Neural progenitor cell (in vitro differentiated cells): ENCODE measurements around the gene CAMK1D. TPM values are rescaled to one million over a fixed set of nuclear protein-coding genes. Genes with fewer than 3 reads are reported as not detected.

Experiments
- DNase-seq: peaks from one replicate; pipeline ENCODE4 v3.0.0-alpha.2; 2016; ENCODE audit warnings: low spot score
- H2AFZ ChIP-seq: fragments of 200-600 bp; sonication (generic); replicated peaks from 2 replicates; pipeline ENCODE4 v1.6.1; 2016; ENCODE audit warnings: antibody characterized with exemption
- H3F3A ChIP-seq: fragments of 200-600 bp; sonication (generic); 2 replicates; pipeline ENCODE4 v1.6.1; 2016; ENCODE audit warnings: antibody characterized with exemption, low read depth
- H3K27ac ChIP-seq: fragments of 200-600 bp; sonication (generic); 2 replicates; pipeline ENCODE4 v1.5.1; 2016; ENCODE audit warnings: mild to moderate bottlenecking
- H3K27me3 ChIP-seq: fragments of 200-600 bp; sonication (generic); 2 replicates; pipeline ENCODE4 v1.6.1; 2016; ENCODE audit warnings: mild to moderate bottlenecking, moderate library complexity
- H3K36me3 ChIP-seq: fragments of 200-600 bp; sonication (generic); 2 replicates; pipeline ENCODE4 v1.5.1; 2016
- H3K4me1 ChIP-seq: fragments of 200-600 bp; sonication (generic); 2 replicates; pipeline ENCODE4 v1.6.1; 2016; ENCODE audit warnings: mixed run types
- H3K4me2 ChIP-seq: fragments of 200-600 bp; sonication (generic); 2 replicates; pipeline ENCODE4 v1.6.1; 2016
- H3K4me3 ChIP-seq: fragments of 200-600 bp; sonication (generic); 2 replicates; pipeline ENCODE4 v1.5.1; 2016
- H3K79me2 ChIP-seq: fragments of 200-600 bp; sonication (generic); 2 replicates; pipeline ENCODE4 v1.6.1; 2016; ENCODE audit warnings: low read depth
- H3K9ac ChIP-seq: fragments of 200-600 bp; sonication (generic); 2 replicates; pipeline ENCODE4 v1.6.1; 2016
- H3K9me3 ChIP-seq: fragments of 200-600 bp; sonication (generic); 2 replicates; pipeline ENCODE4 v1.5.1; 2016; ENCODE audit warnings: low read depth
- H4K20me1 ChIP-seq: fragments of 200-600 bp; sonication (generic); 2 replicates; pipeline ENCODE4 v1.6.1; 2016; ENCODE audit warnings: low read depth
- H3K27ac Mint-ChIP-seq: 3 replicates; pipeline ENCODE4 v1.8.0; 2021; ENCODE audit warnings: mixed read lengths
- H3K27me3 Mint-ChIP-seq: 2 replicates; pipeline ENCODE4 v1.8.0; 2022; ENCODE audit warnings: low read depth, mild to moderate bottlenecking, inconsistent platforms, moderate library complexity, mixed read lengths; ENCODE audit not compliant: insufficient read depth
- H3K36me3 Mint-ChIP-seq: 3 replicates; pipeline ENCODE4 v1.8.0; 2021; ENCODE audit warnings: mixed read lengths
- H3K4me1 Mint-ChIP-seq: 3 replicates; pipeline ENCODE4 v1.8.0; 2021; ENCODE audit warnings: mixed read lengths
- H3K4me3 Mint-ChIP-seq: 3 replicates; pipeline ENCODE4 v1.8.0; 2021; ENCODE audit warnings: mild to moderate bottlenecking, moderate library complexity, mixed read lengths
- H3K9me3 Mint-ChIP-seq: 3 replicates; pipeline ENCODE4 v1.8.0; 2020; ENCODE audit warnings: mixed read lengths
- EZH2 ChIP-seq: fragments of 200-600 bp; sonication (generic); IDR thresholded peaks from 2 replicates; pipeline ENCODE4 v1.6.1; 2017; ENCODE audit warnings: antibody characterized with exemption, mild to moderate bottlenecking, moderate library complexity
- EZH2phosphoT487 ChIP-seq: fragments of 200-600 bp; sonication (generic); IDR thresholded peaks from 2 replicates; pipeline ENCODE4 v1.6.1; 2017; ENCODE audit warnings: antibody characterized with exemption
- total RNA-seq: library from RNA; depleted of rRNA; stranded (reverse); fragments of >200 nt; gene quantifications from 2 replicates; pipeline ENCODE4 v1.2.3, GENCODE V29; 2015; ENCODE audit warnings: low replicate concordance
- TF ChIP-seq, protein P1 (sequence below): fragments of 200-600 bp; sonication (generic); IDR thresholded peaks from 2 replicates; pipeline ENCODE4 v1.5.1; 2017; ENCODE audit warnings: antibody characterized with exemption, mild to moderate bottlenecking

CAMK1D gene
- total RNA-seq, 1 donor from 2014 or later = 7.6 TPM

DNA sequence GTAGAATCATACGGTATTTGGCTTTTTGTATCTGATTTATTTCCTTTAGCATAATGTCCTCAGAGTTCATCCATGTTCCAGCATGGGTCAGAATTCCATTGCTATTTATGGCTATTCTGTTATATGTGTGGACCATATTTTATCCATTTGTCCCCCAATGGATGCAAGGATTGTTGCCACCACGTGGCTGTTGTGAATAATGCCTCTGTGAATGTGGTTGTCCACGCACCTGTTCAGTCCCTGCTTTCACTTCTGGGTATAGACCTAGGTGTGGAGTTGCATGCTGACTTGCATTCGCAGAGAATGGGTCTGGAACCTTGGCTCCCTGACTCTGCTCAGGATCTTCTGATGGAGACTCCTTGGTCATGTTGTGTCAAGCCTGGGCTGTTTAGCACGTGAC, 199.9 kb downstream of the CAMK1D start:
- Histone ChIP-seq H4K20me1 (no peaks in the 10 kb centered on the region), H3K27me3 (no peaks in the 10 kb centered on the region), H2AFZ (no peak overlapping the region), H3K9ac (no peak overlapping the region), H3K4me2 (no peak overlapping the region), H3K9me3 (no peaks in the 10 kb centered on the region), H3K36me3 (no peaks in the 10 kb centered on the region), H3K4me3 (no peak overlapping the region), H3F3A (no peaks in the 10 kb centered on the region), H3K4me1 (no peaks in the 10 kb centered on the region), H3K27ac (no peak overlapping the region), H3K79me2 (no peaks in the 10 kb centered on the region)
- TF ChIP-seq EZH2 (no peak), EZH2phosphoT487 (no peak)
- TF ChIP-seq, protein P1, sequence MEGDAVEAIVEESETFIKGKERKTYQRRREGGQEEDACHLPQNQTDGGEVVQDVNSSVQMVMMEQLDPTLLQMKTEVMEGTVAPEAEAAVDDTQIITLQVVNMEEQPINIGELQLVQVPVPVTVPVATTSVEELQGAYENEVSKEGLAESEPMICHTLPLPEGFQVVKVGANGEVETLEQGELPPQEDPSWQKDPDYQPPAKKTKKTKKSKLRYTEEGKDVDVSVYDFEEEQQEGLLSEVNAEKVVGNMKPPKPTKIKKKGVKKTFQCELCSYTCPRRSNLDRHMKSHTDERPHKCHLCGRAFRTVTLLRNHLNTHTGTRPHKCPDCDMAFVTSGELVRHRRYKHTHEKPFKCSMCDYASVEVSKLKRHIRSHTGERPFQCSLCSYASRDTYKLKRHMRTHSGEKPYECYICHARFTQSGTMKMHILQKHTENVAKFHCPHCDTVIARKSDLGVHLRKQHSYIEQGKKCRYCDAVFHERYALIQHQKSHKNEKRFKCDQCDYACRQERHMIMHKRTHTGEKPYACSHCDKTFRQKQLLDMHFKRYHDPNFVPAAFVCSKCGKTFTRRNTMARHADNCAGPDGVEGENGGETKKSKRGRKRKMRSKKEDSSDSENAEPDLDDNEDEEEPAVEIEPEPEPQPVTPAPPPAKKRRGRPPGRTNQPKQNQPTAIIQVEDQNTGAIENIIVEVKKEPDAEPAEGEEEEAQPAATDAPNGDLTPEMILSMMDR = no peak
- no peak overlapping the region for H3K27ac Mint-ChIP-seq
- no peaks in the 10 kb centered on the region for H3K27me3 Mint-ChIP-seq
- peaks cover 10% of the 10 kb centered on the region for H3K4me1 Mint-ChIP-seq
- peaks cover 20% of the 10 kb centered on the region for H3K9me3 Mint-ChIP-seq
- DNase-seq = no peak
- no peak overlapping the region for H3K4me3 Mint-ChIP-seq
- H3K36me3 Mint-ChIP-seq = peaks cover 4% of the 10 kb centered on the region

DNA sequence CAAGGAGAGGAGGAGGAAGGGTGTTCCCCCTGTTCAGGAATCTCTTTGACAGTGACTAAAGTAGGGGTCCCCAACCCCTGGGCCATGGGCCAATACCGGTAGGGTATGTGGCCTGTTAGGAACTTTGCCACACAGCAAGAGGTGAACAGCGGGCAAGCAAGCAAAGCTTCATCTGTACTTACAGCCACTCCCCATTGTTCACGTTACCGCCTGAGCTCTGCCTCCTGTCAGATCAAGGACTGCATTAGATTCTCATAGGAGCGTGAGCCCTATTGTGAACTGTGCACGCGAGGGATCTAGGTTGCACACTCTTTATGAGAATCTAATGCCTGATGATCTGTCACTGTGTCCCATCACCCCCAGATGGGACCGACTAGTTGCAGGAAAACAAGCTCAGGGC, 201.6 kb downstream of the CAMK1D start:
- H3K36me3 ChIP-seq = no peaks in the 10 kb centered on the region
- H3F3A ChIP-seq = no peaks in the 10 kb centered on the region
- H3K4me2 ChIP-seq = no peak overlapping the region
- no peak overlapping the region for H3K27ac ChIP-seq
- H3K27me3 Mint-ChIP-seq = no peaks in the 10 kb centered on the region
- no peaks in the 10 kb centered on the region for H4K20me1 ChIP-seq
- H2AFZ ChIP-seq = no peak overlapping the region
- peaks cover 14% of the 10 kb centered on the region for H3K9me3 Mint-ChIP-seq
- no peak overlapping the region for H3K4me3 ChIP-seq
- H3K9ac ChIP-seq = no peak overlapping the region
- DNase-seq = no peak
- H3K27ac Mint-ChIP-seq = no peak overlapping the region
- H3K4me1 Mint-ChIP-seq = peaks cover 20% of the 10 kb centered on the region
- H3K4me3 Mint-ChIP-seq = no peak overlapping the region
- no peaks in the 10 kb centered on the region for H3K79me2 ChIP-seq
- no peaks in the 10 kb centered on the region for H3K9me3 ChIP-seq
- no peaks in the 10 kb centered on the region for H3K4me1 ChIP-seq
- H3K36me3 Mint-ChIP-seq = peaks cover 4% of the 10 kb centered on the region
- TF ChIP-seq EZH2 (no peak), EZH2phosphoT487 (no peak)
- TF ChIP-seq, protein P1 = no peak
- H3K27me3 ChIP-seq = no peaks in the 10 kb centered on the region

DNA sequence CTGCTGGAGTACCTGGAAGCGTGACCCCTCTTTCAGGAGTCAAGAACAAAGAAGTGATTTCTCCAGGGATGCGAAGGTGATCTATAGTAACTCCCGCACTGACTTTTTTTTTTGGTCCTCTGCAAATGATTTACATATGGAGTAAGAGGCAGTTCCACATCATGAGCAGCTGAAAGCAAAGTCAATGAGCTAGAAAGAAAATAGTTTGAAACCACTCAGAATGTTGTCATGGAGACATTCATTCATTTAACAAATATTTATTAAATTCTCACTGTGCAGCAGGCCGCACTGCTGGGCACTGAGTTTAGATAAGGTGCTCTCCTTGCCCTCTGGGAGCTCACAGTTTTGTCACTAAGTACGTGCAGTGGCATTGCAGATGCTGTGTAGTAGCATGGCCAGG, 206.7 kb downstream of the CAMK1D start:
- no peak for DNase-seq
- H3K9me3 ChIP-seq = no peaks in the 10 kb centered on the region
- Mint-ChIP-seq H3K4me3 (no peak overlapping the region), H3K27ac (peak overlapping the region; percentile 47), H3K4me1 (peaks cover 18% of the 10 kb centered on the region), H3K36me3 (peaks cover 2% of the 10 kb centered on the region), H3K27me3 (no peaks in the 10 kb centered on the region), H3K9me3 (peaks cover 2% of the 10 kb centered on the region)
- H3K4me1 ChIP-seq = no peaks in the 10 kb centered on the region
- H3K9ac ChIP-seq = no peak overlapping the region
- H3K27ac ChIP-seq = no peak overlapping the region
- no peaks in the 10 kb centered on the region for H3K36me3 ChIP-seq
- no peak overlapping the region for H3K4me2 ChIP-seq
- TF ChIP-seq, protein P1 = no peak
- TF ChIP-seq EZH2phosphoT487 = no peak
- TF ChIP-seq EZH2 = no peak
- H3K4me3 ChIP-seq = no peak overlapping the region
- no peak overlapping the region for H2AFZ ChIP-seq
- H3K79me2 ChIP-seq = no peaks in the 10 kb centered on the region
- H4K20me1 ChIP-seq = no peaks in the 10 kb centered on the region
- no peaks in the 10 kb centered on the region for H3F3A ChIP-seq
- H3K27me3 ChIP-seq = no peaks in the 10 kb centered on the region
